PFSK-1 (cell line): ENCODE results near the gene SEMA3F.
A peak's percentile ranks its signal among the peaks of the same experiment; 100 is the strongest.

Experiments
- SIN3A ChIP-seq: IDR thresholded peaks from 2 replicates; pipeline ENCODE4 v1.6.1; 2012; ENCODE audit warnings: mild to moderate bottlenecking, low read length, moderate library complexity, borderline replicate concordance; ENCODE audit not compliant: insufficient read depth
- TAF1 ChIP-seq: IDR thresholded peaks from 2 replicates; pipeline ENCODE4 v1.6.1; 2012; ENCODE audit warnings: low read length, control low read depth, borderline replicate concordance; ENCODE audit not compliant: insufficient read depth

GRCh38 chr3:50237754-50238548 is 82.8 kb downstream of the SEMA3F start:
- TF ChIP-seq SIN3A (peak; percentile 35; the same call in 1 of the 2 replicates), TAF1 (0 out of 2 replicates have a peak, but pooled peaks have one; percentile 51)
